GM18907 (cell line): ENCODE data around the gene SLIT3.

ENCODE experiments used
- ATAC-seq: cut with Tn5 transposase; IDR thresholded peaks from one replicate; pipeline ENCODE4 v1.9.1; 2021; ENCODE audit warnings: mild to moderate bottlenecking, moderate library complexity; ENCODE audit not compliant: unreplicated experiment

The SLIT3 gene

GRCh38 chr5:169300468-169301385, at the start of gene SLIT3:
SLIT3 (minus strand) TSS chr5:169301139; CDS start chr5:169300709, 430 bp downstream.
- ATAC-seq, result no peak

GRCh38 chr5:169350016-169350415, 49.1 kb upstream of the SLIT3 start:
- peak; percentile 89 for ATAC-seq

- no peak for ATAC-seq
Observed at GRCh38 chr5:169347786-169348185, 46.8 kb upstream of the SLIT3 start.

GRCh38 chr5:169344629-169345028, 43.7 kb upstream of the SLIT3 start:
- ATAC-seq, result no peak

GRCh38 chr5:169343766-169344165, 42.8 kb upstream of the SLIT3 start:
- ATAC-seq, result no peak

- no peak for ATAC-seq
Observed at GRCh38 chr5:169341556-169341955, 40.6 kb upstream of the SLIT3 start.

GRCh38 chr5:169339869-169340268, 38.9 kb upstream of the SLIT3 start:
- ATAC-seq, result peak; percentile 96

GRCh38 chr5:169336242-169336641, 35.3 kb upstream of the SLIT3 start:
- no peak for ATAC-seq

- ATAC-seq, result no peak
Observed at GRCh38 chr5:169335806-169336205, 34.9 kb upstream of the SLIT3 start.

- no peak for ATAC-seq
Observed at GRCh38 chr5:169333518-169333917, 32.6 kb upstream of the SLIT3 start.

GRCh38 chr5:169331292-169331852, 30.4 kb upstream of the SLIT3 start:
- no peak for ATAC-seq

- no peak for ATAC-seq
Observed at GRCh38 chr5:169328401-169328800, 27.5 kb upstream of the SLIT3 start.

GRCh38 chr5:169325273-169325672, 24.3 kb upstream of the SLIT3 start:
- no peak for ATAC-seq

GRCh38 chr5:169318556-169318955, 17.6 kb upstream of the SLIT3 start:
- no peak for ATAC-seq

GRCh38 chr5:169307646-169308045, 6.7 kb upstream of the SLIT3 start:
- ATAC-seq, result no peak

- no peak for ATAC-seq
Observed at GRCh38 chr5:169305366-169305765, 4.4 kb upstream of the SLIT3 start.

GRCh38 chr5:169304175-169304574, 3.2 kb upstream of the SLIT3 start:
- no peak for ATAC-seq

GRCh38 chr5:169303119-169303515, 2.2 kb upstream of the SLIT3 start:
- ATAC-seq, result no peak

GRCh38 chr5:169302491-169303118, 1.7 kb upstream of the SLIT3 start:
- ATAC-seq, result peak; percentile 87

GRCh38 chr5:169301986-169302385, 1.0 kb upstream of the SLIT3 start:
- peak; percentile 23 for ATAC-seq

- ATAC-seq, result no peak
Observed at GRCh38 chr5:169301386-169301934, 521 bp upstream of the SLIT3 start.
